Muscle of back (tissue), 13 donors: ENCODE measurements around the gene GNMT. TPM values are rescaled to one million over a fixed set of nuclear protein-coding genes. Genes with fewer than 3 reads are reported as not detected.
A peak's percentile ranks its signal among the peaks of the same experiment; 100 is the strongest.

Experiments used
- DNase-seq, 3 donors: peaks; one replicate each; pipeline versions ENCODE4 v3.0.0 to v3.0.0-alpha.2; 2013
- long read RNA-seq, 9 donors: transcript quantifications; one replicate each; lab custom pipeline, GENCODE V29; 2026
- polyA plus RNA-seq, 10 donors: library from polyadenylated mRNA; unstranded; fragments of 120-200 nt; gene quantifications; one replicate each; pipeline ENCODE4 v1.2.1, GENCODE V29; 2013; ENCODE audit not compliant: insufficient read length in 10 of 10

The GNMT gene
- under 1 TPM; 0.16 to 0.92 (median 0.44) TPM for polyA plus RNA-seq
- long read RNA-seq, donor 1 = 0 reads
- long read RNA-seq, donor 2 = 0 reads
- long read RNA-seq, donor 3 = 0 reads
- long read RNA-seq, donor 4 = 0 reads
- long read RNA-seq, donor 5 = 0 reads
- long read RNA-seq, donor 6, partial matches to known transcripts = 0 of 1 reads
- long read RNA-seq, donor 6, other reads (novel, unspliced or antisense) = 0 of 1 reads
- long read RNA-seq, donor 7, partial matches to known transcripts = 10 of 10 reads
- long read RNA-seq, donor 7, other reads (novel, unspliced or antisense) = 0 of 10 reads
- long read RNA-seq, donor 8 = 0 reads
- long read RNA-seq, donor 9 = 0 reads

GRCh38 chr6:42960243-42961019 lies at the start of gene GNMT:
Gene GNMT (plus strand): TSS chr6:42960754. CDS start chr6:42960768, 14 bp downstream.
- DNase-seq = peak in 2 of 3 donors; percentile 16 to 60

DNA sequence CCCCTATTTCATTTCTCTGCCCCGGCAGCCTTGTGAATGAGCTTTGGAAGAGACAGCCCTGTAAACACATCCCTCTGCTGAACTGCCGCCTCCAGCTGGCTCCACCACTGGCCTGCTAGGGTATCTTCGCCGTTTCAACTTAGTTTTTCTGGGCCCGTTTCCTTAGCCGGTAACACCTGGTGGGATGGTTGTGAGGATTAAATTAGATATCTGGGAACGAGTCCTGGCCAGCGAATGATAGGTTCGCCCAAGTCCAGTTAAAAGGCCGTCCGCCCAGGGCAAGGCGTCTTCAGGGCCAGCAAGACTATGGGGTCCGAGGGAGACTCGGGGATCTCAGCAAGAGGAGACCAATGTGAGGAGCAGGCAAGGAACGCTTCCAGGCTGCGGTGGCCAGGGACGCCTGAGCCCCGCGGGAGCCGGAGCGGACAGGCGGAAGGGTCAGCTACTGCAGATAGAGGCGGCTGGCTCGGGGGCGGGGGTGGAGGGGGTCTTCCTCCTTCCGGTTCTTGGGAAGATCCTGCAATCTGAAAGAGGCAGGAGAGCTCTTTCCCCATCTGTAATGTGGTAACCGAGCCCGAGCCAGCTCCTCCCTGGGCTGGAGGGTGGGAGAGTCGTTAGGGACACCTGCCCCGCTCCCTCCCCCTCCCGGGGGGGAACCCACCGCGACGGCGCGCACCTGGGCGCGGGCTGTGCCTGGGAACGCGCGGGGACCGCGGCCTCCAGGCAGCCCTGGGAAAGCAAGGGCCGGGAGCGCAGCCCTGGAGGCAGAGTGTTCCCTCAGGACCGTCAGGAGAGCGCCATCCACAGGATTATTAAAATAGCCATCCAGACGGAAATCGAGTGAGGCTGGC lies 49.2 kb upstream of the GNMT start:
- DNase-seq = peak in 1 of 3 donors; percentile 44

GRCh38 chr6:42914546-42914945 lies 46.0 kb upstream of the GNMT start:
- no peak for DNase-seq

- no peak for DNase-seq
Measured at GRCh38 chr6:42915732-42916131, 44.8 kb upstream of the GNMT start, which contains the start of gene PTCRA. Gene PTCRA (plus strand): TSS chr6:42916053. CDS start chr6:42916070, 17 bp downstream.

GRCh38 chr6:42916288-42916687 lies 44.3 kb upstream of the GNMT start:
- DNase-seq = no peak

- no peak for DNase-seq
Measured at GRCh38 chr6:42921801-42922200, 38.8 kb upstream of the GNMT start.

GRCh38 chr6:42923666-42924065 lies 36.9 kb upstream of the GNMT start:
- no peak for DNase-seq

- DNase-seq = no peak
Measured at GRCh38 chr6:42925248-42925857, 35.2 kb upstream of the GNMT start.

GRCh38 chr6:42928986-42929820 lies 31.4 kb upstream of the GNMT start, which contains the start of gene CNPY3:
Gene CNPY3 (plus strand): TSS chr6:42929480. CDS start chr6:42929571, 91 bp downstream.
- DNase-seq = peak; percentile 95 to 99 (median 98)

DNA sequence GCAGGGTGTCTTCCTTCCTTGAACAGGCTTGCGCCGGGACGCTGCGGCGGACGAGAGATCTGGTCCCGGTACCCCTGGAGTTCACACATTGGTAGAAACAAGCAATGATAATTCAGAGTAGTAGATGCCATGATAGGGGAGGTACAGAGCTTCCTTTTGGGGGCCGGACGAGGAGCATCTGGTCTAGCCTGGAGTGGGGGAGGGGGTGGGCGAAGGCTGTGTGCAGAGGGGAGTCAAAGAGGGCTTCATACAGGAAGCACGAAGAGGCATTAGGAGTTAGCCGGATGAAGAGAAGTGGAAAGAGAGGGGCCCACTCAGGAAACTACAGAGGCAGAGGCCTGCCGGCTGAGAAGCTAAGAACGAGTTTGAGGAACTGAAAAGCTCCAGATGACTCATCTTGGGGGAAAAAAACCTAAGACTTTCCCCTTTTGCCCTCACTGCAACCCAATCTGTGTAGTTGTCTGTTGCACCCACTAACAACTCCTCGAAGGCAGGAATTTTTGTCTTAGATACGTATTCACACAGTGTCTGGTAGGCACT lies 30.7 kb upstream of the GNMT start:
- peak in 2 of 3 donors; percentile 51 to 68 for DNase-seq

DNA sequence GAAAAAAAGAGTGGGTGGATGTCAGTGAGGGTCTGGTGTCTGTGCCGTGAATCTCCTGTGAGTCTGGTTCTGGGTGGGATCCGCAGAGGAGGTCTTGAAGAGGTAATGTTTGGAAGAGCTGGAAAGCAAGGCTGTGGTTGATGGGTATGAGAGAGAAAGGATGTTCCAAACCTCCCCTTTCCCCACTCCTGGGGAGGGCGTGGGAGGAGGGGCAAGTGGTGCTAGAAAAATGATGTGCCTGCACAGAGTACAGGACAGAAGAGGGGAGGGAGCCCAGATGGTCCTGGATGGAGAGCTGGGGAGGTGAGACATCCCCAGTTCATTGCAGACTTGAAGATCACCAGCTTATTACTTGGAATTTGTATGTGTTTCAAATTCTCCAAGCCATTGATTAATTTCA lies 28.1 kb upstream of the GNMT start:
- no peak for DNase-seq

DNA sequence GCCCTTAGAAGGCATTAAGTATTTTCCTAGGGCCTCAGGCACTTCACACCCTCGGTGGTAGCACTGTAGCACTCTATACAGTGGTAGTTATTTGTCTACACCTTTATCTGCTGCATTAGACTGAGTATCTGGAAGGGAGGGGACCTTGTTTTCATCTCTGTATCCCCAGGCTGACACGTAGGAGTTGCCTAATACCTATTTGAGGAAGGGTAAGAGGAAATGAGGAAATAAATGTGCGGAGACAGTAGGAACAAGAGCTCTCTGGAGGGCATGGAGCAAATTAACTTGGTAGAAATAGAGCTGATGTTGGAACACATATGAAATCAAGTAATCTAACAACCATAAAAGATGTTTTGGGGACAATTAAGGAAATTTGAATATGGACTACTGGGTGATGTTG lies 27.3 kb upstream of the GNMT start:
- no peak for DNase-seq

- no peak for DNase-seq
Measured at GRCh38 chr6:42935322-42935721, 25.2 kb upstream of the GNMT start.

- DNase-seq = no peak
Measured at GRCh38 chr6:42936398-42936797, 24.2 kb upstream of the GNMT start.

- no peak for DNase-seq
Measured at GRCh38 chr6:42937548-42938427, 22.8 kb upstream of the GNMT start.

DNA sequence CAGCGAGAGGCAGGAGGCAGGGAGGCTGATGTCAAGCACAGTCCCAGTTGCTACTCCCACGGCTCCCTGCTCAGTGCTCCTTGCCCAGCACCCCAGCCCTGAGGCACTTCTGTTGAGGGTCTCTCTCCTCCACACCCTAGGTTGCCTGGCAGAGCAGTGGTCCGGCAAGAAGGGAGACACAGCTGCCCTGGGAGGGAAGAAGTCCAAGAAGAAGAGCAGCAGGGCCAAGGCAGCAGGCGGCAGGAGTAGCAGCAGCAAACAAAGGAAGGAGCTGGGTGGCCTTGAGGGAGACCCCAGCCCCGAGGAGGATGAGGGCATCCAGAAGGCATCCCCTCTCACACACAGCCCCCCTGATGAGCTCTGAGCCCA lies 22.1 kb upstream of the GNMT start:
- no peak for DNase-seq

GRCh38 chr6:42938987-42939809 lies 21.4 kb upstream of the GNMT start:
- no peak for DNase-seq

DNA sequence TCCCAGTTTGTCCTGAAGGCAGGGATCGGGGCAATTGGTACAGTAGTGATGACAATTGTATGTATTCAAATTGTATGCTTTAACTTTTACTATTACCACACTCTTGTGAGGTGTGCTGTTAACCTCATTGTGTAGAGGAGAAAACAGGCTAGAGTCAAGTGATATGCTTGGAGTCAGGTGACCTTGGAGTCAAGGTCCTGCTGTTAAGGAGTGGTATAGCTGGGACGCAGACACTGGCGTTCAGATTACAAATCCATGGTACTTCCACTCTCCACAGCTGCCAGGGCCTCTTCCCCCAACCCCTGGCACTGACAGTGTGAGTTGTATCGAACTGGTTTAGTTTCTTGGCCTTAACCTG lies 20.8 kb upstream of the GNMT start:
- DNase-seq = no peak
